Sigmoid colon (tissue), 4 donors: ENCODE results near the gene PEX10.

Experiments used
- EP300 ChIP-seq, 4 donors: sonication (generic); formaldehyde crosslinking; IDR thresholded peaks; one replicate each; pipeline ENCODE4 v1.6.1; 2017; ENCODE audit warnings: antibody characterized with exemption in 4 of 4
- POLR2A ChIP-seq, 2 donors: fragments of 450-650 bp; IDR thresholded peaks; one replicate each; pipeline ENCODE4 v1.6.1; 2016; ENCODE audit warnings: antibody characterized with exemption in 2 of 2, mild to moderate bottlenecking in 2 of 2, moderate library complexity in 2 of 2
- TF ChIP-seq, protein P1 (sequence below), 4 experiments: fragments of 450-650 bp in 3 of 4; fragments of 200-600 bp in 1 of 4; IDR thresholded peaks; one replicate each; pipeline ENCODE4 v1.5.1; 2016 to 2019; ENCODE audit warnings: antibody characterized with exemption in 4 of 4, mild to moderate bottlenecking in 3 of 4, moderate library complexity in 2 of 4

DNA sequence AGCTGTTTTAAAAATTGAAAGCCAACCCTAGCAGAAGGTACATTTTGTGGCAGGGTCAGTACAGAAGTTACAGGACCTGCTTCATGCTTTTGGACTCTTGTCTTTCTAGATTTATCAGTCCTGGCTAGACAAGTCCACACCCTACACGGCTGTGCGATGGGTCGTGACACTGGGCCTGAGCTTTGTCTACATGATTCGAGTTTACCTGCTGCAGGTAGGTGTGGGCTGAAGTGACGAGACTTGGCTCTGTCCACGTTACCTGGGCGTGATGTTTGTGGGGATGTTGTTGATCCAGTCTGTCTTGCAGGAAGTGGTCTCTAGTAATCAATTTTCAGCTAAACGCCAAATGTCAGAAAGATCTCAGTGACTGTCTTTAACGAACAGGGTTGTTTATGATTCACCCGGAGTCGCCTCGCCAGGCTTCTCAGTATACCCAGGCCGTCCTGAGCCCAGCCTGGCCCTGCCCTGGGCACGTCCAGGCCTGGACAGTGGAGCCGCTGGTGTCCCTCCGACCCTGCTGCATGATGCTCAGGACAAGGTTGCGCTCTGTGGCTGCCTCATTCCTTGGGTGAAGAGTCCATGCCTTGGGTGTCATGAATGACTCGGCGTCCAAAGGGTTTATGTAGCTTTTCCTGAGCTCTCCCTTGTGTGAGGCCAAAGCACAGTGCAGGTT lies 15.2 kb downstream of the PEX10 start:
- TF ChIP-seq, protein P1, sequence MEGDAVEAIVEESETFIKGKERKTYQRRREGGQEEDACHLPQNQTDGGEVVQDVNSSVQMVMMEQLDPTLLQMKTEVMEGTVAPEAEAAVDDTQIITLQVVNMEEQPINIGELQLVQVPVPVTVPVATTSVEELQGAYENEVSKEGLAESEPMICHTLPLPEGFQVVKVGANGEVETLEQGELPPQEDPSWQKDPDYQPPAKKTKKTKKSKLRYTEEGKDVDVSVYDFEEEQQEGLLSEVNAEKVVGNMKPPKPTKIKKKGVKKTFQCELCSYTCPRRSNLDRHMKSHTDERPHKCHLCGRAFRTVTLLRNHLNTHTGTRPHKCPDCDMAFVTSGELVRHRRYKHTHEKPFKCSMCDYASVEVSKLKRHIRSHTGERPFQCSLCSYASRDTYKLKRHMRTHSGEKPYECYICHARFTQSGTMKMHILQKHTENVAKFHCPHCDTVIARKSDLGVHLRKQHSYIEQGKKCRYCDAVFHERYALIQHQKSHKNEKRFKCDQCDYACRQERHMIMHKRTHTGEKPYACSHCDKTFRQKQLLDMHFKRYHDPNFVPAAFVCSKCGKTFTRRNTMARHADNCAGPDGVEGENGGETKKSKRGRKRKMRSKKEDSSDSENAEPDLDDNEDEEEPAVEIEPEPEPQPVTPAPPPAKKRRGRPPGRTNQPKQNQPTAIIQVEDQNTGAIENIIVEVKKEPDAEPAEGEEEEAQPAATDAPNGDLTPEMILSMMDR (IDR thresholded peaks at IDR 0.05): no peak
- TF ChIP-seq POLR2A (IDR thresholded peaks at IDR 0.05) (no peak), EP300 (IDR thresholded peaks at IDR 0.05) (no peak)
